ENCODE measurements around the gene NHLRC3. TPM values are rescaled to one million over a fixed set of nuclear protein-coding genes. Genes with fewer than 3 reads are reported as not detected.

The NHLRC3 gene
- total and polyA plus RNA-seq, 4 donors: 9.0 to 60.3 (median 18.1) TPM

- TF ChIP-seq, protein P1, sequence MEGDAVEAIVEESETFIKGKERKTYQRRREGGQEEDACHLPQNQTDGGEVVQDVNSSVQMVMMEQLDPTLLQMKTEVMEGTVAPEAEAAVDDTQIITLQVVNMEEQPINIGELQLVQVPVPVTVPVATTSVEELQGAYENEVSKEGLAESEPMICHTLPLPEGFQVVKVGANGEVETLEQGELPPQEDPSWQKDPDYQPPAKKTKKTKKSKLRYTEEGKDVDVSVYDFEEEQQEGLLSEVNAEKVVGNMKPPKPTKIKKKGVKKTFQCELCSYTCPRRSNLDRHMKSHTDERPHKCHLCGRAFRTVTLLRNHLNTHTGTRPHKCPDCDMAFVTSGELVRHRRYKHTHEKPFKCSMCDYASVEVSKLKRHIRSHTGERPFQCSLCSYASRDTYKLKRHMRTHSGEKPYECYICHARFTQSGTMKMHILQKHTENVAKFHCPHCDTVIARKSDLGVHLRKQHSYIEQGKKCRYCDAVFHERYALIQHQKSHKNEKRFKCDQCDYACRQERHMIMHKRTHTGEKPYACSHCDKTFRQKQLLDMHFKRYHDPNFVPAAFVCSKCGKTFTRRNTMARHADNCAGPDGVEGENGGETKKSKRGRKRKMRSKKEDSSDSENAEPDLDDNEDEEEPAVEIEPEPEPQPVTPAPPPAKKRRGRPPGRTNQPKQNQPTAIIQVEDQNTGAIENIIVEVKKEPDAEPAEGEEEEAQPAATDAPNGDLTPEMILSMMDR (IDR thresholded peaks at IDR 0.05; ENCODE audit: control extremely low read depth, extremely low read depth): no peak
- Histone ChIP-seq H3K27me3 (ENCODE audit: control insufficient read depth in 3 of 3, insufficient read depth in 3 of 3, low read length in 2 of 3) (no peaks in the 10 kb centered on the region), H3K4me1 (ENCODE audit: control insufficient read depth in 5 of 5, insufficient read depth in 5 of 5, low read length in 5 of 5) (peaks cover 2 to 36% (median 9%) of the 10 kb centered on the region in 5 donors), H3K27ac (ENCODE audit: low read depth in 1 of 2, low read length in 1 of 2) (no peak overlapping the region), H3K4me3 (no peak overlapping the region), H3K36me3 (ENCODE audit: control insufficient read depth in 4 of 4, insufficient read depth in 4 of 4, low read length in 4 of 4) (peaks cover 0 to 2% (median 2%) of the 10 kb centered on the region in 4 donors), H3K9ac (ENCODE audit: insufficient read depth in 1 of 2, low read length in 2 of 2) (peak overlapping the region in 1 of 2 donors; percentile 20), H3K9me3 (ENCODE audit: control insufficient read depth in 4 of 4, insufficient read depth in 3 of 4, low read length in 3 of 4) (no peaks in the 10 kb centered on the region)
- ATAC-seq (ENCODE audit: insufficient read depth, low FRiP score) (no peak), DNase-seq (no peak)
- 51 to 55% methylated on average over 2 of the region's 2 CpGs for WGBS, 2 donors
Observed at GRCh38 chr13:39035204-39035603, 3.1 kb upstream of the NHLRC3 start.

DNA sequence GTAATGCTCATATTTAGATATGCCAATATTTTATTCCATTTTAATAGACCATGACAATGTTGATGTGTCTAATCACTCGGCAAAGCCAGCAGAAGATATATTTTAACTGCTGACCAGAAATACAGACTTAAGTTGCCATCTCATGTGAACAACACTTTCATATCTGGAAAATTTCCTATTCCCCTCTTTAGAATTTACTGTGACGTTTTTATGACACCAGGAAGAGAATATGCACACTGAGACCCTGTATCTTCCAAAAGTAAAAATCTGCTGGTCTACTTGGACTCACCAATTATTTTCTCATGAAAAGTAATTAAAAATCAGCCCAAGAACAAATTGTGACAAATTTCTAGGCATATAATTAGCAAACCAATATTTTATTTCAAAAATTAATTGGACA lies 2.5 kb upstream of the NHLRC3 start:
- Histone ChIP-seq H3K4me3 (no peak overlapping the region), H3K9ac (ENCODE audit: insufficient read depth in 1 of 2, low read length in 2 of 2) (peak overlapping the region in 1 of 2 donors; percentile 89), H3K27me3 (ENCODE audit: control insufficient read depth in 3 of 3, insufficient read depth in 3 of 3, low read length in 2 of 3) (no peaks in the 10 kb centered on the region), H3K9me3 (ENCODE audit: control insufficient read depth in 4 of 4, insufficient read depth in 3 of 4, low read length in 3 of 4) (no peaks in the 10 kb centered on the region), H3K27ac (ENCODE audit: low read depth in 1 of 2, low read length in 1 of 2) (no peak overlapping the region), H3K4me1 (ENCODE audit: control insufficient read depth in 5 of 5, insufficient read depth in 5 of 5, low read length in 5 of 5) (peaks cover 2 to 42% (median 9%) of the 10 kb centered on the region in 5 donors), H3K36me3 (ENCODE audit: control insufficient read depth in 4 of 4, insufficient read depth in 4 of 4, low read length in 4 of 4) (peaks cover 0 to 2% (median 2%) of the 10 kb centered on the region in 4 donors)
- DNase-seq: peak in 1 of 3 donors; percentile 26
- 17 to 30% methylated on average over 2 of the region's 2 CpGs for WGBS, 2 donors
- no peak for ATAC-seq (ENCODE audit: insufficient read depth, low FRiP score)
- TF ChIP-seq, protein P1 (IDR thresholded peaks at IDR 0.05; ENCODE audit: control extremely low read depth, extremely low read depth): no peak

DNA sequence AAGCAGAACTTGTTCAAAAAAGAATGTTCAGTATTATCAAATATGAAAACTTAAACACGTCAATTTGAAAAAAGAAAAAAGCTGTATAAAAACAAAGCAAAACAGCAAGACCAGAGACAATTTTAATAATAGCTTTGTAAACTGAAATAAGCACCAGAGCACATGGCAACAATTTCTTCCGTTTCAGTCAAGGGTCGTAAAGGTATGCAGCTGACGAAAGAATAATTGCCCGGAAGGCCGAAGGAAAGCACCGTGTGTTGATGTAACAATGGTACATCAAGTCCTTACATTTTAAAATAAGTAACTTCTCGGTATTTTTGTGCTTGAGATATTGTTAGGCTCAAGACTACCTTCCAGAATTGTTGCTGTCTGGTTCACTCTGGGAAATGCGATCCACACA lies 2.0 kb upstream of the NHLRC3 start:
- DNase-seq: peak in 2 of 3 donors; percentile 47
- no peaks in the 10 kb centered on the region for H3K9me3 ChIP-seq (ENCODE audit: control insufficient read depth in 4 of 4, insufficient read depth in 3 of 4, low read length in 3 of 4)
- H3K36me3 ChIP-seq (ENCODE audit: control insufficient read depth in 4 of 4, insufficient read depth in 4 of 4, low read length in 4 of 4): peaks cover 0 to 2% (median under 1%) of the 10 kb centered on the region in 4 donors
- TF ChIP-seq, protein P1 (IDR thresholded peaks at IDR 0.05; ENCODE audit: control extremely low read depth, extremely low read depth): no peak
- peak overlapping the region; percentile 56 for H3K4me3 ChIP-seq
- peaks cover 2 to 46% (median 9%) of the 10 kb centered on the region in 5 donors for H3K4me1 ChIP-seq (ENCODE audit: control insufficient read depth in 5 of 5, insufficient read depth in 5 of 5, low read length in 5 of 5)
- peak overlapping the region in 1 of 2 donors; percentile 89 for H3K9ac ChIP-seq (ENCODE audit: insufficient read depth in 1 of 2, low read length in 2 of 2)
- no peak for ATAC-seq (ENCODE audit: insufficient read depth, low FRiP score)
- no peaks in the 10 kb centered on the region for H3K27me3 ChIP-seq (ENCODE audit: control insufficient read depth in 3 of 3, insufficient read depth in 3 of 3, low read length in 2 of 3)
- 1% methylated on average over 9 of the region's 9 CpGs for WGBS, 2 donors
- H3K27ac ChIP-seq (ENCODE audit: low read depth in 1 of 2, low read length in 1 of 2): no peak overlapping the region

DNA sequence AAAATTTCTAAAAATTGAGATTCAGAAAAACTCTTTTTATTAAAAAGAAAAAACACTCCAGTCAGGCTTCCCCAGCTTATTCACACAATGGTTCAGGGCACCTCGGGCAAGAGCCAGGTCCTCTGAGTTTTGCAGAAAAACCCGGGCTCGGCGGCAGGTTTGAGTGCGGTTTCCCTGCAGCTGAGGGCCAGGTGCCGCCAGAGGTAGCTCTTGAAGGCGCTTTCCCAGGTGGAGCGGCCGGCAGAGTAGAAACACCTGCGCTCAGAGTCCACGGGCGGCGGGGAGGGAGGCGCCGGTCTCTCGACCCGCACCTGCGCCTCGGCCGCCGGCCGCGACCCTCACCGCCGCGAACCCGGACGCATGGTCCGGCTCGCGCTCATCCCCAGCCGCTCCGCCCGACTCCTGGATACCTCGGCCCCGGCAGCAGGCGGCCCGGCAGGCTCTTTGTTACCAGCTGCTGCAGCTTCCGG lies 811 bp upstream of the NHLRC3 start:
- no peaks in the 10 kb centered on the region for H3K9me3 ChIP-seq (ENCODE audit: control insufficient read depth in 4 of 4, insufficient read depth in 3 of 4, low read length in 3 of 4)
- peaks cover 2 to 46% (median 9%) of the 10 kb centered on the region in 5 donors for H3K4me1 ChIP-seq (ENCODE audit: control insufficient read depth in 5 of 5, insufficient read depth in 5 of 5, low read length in 5 of 5)
- TF ChIP-seq, protein P1 (IDR thresholded peaks at IDR 0.05; ENCODE audit: control extremely low read depth, extremely low read depth): no peak
- H3K27ac ChIP-seq (ENCODE audit: low read depth in 1 of 2, low read length in 1 of 2): peak overlapping the region; percentile 81 to 91
- ATAC-seq (ENCODE audit: insufficient read depth, low FRiP score): peak; percentile 47
- H3K9ac ChIP-seq (ENCODE audit: insufficient read depth in 1 of 2, low read length in 2 of 2): peak overlapping the region; percentile 74 to 89
- H3K27me3 ChIP-seq (ENCODE audit: control insufficient read depth in 3 of 3, insufficient read depth in 3 of 3, low read length in 2 of 3): no peaks in the 10 kb centered on the region
- peak in 1 of 3 donors; percentile 46 for DNase-seq
- WGBS, 2 donors: 0% methylated on average over 21 to 39 of the region's 39 CpGs
- H3K4me3 ChIP-seq: peak overlapping the region; percentile 68
- H3K36me3 ChIP-seq (ENCODE audit: control insufficient read depth in 4 of 4, insufficient read depth in 4 of 4, low read length in 4 of 4): peaks cover 0 to 2% (median 0%) of the 10 kb centered on the region in 4 donors

Measured in lung (tissue), 12 donors.